Activated CD4-positive, alpha-beta T cell treated with anti-CD3 and anti-CD28 coated beads for 4 hours (primary cell): ENCODE data around the gene EML5.
"Not testable (repeated sequence)": the region's sequence is repeated elsewhere in the genome, so short reads cannot be mapped to it uniquely, and the experiment has no call there.

Experiments
- DNase-seq, 2 donors: peaks; one replicate each; pipeline ENCODE4 v3.0.0-alpha.2; 2020

EML5 gene

DNA sequence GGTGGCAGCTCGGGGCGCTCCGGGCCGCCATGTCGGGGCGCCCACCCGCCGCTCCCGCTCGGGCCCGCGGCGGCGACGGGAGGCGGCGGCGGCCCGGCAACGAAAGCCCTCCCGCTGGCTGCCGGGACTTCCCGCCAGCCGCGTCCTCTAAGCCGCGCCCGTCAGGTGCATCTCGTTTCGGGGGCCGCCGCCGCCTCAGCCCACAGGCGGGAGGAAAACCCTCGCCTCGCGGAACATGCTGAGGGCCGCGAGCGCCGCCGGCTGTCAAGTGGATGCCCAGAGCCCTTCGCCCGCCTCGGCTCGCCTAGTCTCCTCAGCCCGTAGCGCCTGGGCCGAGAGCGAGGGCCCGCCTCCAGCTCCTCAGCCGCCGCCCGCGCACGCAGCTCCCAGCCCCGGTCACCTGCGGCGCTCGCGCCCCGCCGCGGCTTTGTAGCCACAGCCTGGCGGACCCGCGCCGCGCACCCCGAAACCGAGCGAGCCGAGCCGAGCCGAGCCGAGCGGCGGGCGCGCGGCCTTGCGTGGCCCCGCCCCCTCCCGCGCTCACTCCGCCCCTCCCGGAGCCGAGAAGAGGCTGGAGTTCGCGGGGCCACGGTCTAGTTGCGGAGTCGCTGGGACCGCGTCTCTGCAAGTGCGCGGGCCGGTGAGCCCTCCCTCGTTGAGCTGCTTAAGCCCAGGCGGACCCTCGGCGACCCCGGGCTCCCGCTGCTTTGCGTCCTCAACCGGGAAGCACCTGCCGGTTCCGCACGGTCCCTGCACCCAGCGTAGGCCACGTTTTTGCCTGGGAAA is at the start of gene EML5:
TSS of gene EML5 (minus strand) at position 481 of the 786 bp plus-strand sequence. CDS start at position 31, 450 bp downstream.
- DNase-seq = peak; percentile 77 to 79

DNA sequence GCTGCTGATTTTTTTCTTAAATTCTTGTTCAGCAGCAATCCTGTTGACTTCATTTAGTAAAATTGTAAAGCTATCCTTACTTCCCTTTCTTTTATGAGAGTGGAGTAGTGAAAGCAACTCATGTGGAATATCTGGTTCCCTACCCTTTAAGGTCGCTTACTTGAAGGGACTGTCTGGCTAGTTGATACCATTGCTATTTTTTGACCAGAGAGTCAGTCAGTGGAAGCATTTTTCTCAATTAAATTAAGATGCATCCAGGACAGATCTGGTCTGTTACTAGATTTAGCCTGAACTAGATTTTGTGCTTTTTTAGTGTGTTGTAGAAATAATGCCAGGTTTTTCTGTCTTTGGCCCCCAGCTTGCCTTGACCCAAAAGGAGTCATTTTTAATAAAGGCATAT is 49.7 kb upstream of the EML5 start:
- no peak for DNase-seq

DNA sequence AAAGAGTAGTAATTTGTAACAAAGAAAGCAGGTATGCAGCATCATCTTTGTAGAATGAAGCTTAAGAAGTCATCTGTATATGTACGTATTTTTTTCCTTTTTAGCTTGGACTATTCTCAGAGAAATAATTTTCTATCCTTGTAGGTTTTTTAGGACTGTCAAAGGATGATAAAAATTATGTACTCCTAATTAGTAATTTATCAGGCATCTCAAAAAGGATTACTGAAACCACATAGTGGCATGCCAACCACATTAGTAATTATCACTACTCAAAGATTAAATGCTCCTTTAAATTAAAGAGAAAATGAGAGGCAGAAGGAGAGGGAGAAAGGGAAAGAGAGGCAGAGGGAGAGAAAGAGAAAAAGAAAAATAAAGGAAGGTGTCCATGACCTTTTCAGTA is 49.0 kb upstream of the EML5 start:
- no peak for DNase-seq

DNA sequence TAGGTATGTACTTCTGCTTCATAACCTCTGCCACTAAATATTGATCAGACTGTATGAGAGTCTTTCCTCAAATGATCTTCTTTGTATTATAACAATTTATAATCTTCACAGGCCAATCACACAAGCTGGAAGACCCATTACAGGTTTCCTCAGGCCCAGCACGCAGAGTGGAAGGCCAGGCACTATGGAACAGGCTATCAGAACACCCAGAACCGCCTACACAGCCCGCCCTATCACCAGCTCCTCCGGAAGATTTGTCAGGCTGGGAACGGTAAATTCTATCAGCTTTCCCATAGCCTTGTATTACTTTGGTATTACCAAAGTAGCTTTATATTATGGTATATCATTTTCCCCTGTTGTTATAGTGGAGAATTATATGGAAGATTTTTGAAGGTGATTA is 48.2 kb upstream of the EML5 start:
- no peak for DNase-seq

DNA sequence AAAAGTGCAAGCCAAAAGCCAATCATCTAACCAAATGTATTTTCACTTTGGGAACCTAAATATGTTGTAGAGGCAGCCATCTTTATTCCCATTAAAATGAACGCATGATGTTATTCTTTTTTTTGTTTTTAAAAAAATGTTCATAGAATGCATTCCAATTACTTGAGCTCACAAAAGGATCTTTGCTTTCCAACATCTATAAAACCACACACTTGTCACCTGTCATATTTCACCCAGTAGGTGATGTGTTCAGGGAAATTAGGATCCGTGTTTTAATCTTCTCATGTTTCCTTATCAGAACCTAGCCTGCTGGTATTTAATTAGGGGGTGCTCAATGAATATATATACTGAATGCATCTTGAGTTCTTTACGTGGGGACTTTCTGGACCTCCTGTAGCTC is 45.3 kb upstream of the EML5 start:
- DNase-seq = no peak

DNA sequence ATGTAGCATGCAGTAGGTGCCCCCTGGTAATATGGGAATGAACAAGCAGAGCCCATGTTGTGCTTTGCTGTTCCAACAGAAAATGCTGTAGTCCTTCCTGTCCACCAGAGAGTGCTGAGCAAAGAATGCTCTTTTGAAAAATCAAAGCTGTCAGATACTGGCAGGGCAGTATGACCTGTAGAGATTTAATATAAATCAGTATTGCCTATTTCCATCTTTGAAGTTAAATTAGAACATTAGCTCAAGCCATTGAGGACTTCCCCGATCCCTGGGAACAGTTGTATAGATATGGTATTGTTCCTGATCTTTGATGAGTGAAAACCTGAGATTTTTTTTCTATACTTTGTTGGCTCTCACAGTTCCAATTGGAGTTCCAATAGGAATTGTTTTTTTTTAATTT is 44.7 kb upstream of the EML5 start:
- no peak for DNase-seq

DNA sequence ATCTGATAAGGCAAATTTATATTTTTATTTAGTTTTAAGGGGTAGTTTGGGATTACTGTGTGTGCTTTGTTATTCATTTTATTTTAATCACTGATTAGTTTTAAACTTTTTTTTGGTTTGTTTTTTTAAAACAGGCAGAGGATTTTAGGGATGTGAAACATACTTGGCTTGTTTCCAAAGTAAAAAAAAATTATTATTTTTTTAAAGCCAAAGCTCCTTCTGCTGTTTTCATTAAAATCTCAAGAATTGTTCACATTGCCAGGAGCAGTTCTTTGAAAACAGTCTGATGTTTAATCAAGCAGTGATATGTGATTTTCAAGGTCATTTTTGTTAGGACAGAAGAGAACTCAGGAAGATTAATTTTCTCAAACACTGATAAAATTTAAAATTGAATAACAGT is 42.9 kb upstream of the EML5 start:
- DNase-seq = no peak

DNA sequence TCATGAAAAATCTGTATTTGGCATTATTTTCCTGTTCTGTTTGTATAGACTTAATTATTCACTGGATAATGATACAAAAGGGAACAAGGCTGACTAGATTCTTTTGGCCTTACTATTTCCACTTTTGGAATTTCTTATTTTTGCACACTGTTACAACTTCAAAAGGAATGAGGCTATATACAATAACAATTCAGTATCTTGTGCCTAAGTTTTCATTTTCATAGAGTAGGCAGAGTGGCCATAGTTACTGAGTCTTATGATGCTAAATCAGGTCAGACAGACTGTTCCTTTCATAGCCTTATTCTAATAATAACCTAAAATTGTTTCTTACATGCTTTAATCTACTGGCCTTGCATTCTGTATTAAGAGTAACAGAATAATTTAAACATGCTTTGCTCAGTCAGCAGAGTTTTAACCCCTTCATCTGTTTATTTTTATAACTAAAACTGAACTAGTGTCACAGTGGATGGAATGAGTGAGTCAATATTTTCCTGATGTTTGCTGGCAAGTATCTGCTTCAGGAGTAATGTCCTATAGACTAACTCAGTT is 42.2 kb upstream of the EML5 start:
- DNase-seq = no peak

DNA sequence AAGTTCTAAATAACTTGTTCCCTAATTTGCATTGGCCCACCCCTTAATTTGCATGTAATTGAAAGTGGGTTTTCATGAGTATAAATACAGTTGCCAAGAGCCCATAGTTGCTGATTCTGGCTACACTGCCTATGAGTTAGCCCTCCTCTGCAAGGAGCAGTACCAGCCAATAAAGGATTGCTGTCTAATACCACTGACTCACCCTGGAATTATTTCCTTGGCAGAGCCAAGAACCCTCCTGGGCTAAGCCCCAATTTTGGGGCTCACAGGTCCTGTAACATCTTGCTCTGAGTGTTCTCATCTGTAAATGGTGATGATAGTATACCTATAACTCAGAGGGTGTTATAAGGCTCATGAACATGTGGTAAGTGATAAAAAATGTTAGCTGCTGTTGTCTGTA is 38.5 kb upstream of the EML5 start:
- no peak for DNase-seq

DNA sequence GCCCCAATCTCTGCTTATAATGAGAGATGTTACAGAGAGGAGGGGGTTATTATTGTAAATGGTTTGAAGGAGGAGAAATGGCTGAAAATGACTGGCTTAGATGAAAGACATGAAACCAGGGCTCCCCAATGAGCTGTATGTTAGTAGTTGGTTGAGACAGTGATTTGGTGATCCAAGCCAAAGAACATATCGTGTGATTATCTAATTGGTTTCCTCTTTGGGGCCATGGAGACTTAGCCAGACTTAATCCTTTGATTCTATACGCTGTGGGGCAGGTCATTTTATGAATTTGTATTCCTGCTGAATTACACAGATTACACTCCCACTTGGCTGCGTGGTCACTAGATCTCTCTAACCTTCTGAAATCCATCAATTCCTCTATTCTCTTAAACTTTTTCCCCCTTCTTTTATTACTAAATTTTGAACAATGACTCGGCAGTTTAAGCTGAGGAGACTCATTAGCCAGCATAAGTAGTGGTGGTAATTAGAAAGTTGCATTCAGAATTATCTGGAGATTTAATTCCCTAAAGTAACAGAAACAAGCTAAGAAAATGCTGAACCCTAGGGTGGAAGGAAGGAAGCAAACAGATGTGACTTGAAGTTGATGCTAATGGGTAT is 37.0 kb upstream of the EML5 start:
- DNase-seq = no peak

DNA sequence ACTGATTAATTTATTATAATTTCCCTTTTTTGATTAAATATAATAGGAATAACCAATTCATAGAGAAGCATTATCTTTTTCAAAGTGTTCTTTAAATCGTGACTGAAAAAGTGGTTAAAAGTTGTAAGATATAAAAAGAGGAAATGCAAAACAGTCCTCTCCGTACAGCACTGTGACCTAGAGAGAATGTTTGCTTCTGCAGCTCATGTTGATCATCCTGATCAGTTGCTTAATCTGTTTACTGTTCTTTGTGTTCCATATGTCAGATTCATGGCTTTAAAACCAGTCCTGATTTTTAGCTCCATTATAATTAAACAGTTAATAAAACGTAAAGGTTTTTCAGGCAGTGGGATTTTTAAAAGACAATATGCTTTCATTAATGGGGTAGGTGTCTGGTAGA is 36.4 kb upstream of the EML5 start:
- no peak for DNase-seq

DNA sequence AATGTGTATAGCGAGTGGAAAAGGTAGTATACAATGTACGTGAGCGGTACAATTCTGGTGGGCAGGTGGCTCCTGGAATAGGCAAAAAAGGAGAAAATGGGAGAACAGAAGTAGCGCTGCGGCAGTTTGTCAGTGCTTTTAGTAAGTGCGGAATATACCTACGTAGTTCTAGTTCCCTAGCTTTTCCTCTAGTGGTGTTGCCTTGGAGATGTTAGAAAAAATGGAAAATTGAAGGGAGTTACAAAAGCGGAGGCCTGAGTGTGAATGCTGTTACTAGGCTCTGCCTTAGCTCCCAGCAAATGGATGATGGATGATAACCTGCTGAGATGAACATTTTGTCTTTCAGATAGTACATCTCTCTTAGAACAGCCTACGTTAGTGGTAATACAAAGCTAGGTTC is 32.8 kb upstream of the EML5 start:
- DNase-seq = no peak

DNA sequence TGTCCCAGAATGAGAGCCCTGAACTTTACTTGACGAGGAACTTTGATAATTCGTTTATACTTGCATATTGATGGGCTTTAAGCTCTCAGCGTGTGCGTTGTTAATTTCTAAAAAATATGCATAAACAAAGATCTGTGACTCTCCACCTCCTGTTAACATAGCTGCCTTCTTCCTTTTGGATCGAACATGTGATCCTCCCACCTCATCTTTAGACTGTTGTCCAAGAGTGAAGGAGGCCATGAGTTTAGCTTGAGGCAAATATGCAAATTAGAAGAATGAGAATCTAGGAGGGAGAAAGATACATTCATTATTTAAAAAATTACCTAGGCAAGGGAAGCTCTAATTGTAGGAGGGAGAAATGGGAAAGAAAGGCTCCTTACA is 32.3 kb upstream of the EML5 start:
- DNase-seq = no peak

DNA sequence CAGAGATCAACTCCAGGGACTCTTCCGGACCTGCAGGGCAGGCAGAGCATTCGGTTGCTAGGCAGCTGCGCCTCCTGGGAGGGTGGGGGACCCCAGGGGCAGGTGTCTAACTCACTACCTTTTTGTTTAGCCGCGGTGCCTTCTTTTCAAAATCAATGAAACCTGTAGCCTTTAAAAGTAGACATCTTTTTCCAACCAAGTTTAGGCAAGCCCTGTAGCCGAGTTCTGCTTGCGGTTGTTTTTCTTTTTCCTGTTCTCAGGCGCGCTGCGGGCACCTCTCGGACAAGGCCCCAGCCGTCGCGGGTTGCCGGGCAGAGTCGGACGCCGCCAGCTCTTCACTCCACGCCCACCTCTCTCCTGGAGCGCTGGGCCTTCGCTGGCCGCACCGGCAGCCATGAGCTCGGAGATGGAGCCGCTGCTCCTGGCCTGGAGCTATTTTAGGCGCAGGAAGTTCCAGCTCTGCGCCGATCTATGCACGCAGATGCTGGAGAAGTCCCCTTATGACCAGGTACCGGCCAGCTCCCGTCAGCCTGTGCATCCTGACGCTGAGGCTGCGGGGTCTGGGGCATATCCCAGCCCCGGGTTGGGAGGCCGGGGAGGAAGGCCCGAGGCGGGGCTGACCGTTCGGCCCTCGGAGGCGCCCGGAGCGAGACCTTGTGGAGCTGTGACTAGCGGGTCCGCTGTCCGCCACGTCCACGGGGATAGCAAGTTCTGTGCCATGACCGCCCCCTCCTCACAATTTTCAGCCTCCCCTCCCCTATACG is 31.7 kb upstream of the EML5 start, which contains the start of gene TTC8:
TSS of gene TTC8 (plus strand) at position 338 of the 764 bp plus-strand sequence. CDS start at position 395, 57 bp downstream.
- DNase-seq = peak; percentile 79 to 83

DNA sequence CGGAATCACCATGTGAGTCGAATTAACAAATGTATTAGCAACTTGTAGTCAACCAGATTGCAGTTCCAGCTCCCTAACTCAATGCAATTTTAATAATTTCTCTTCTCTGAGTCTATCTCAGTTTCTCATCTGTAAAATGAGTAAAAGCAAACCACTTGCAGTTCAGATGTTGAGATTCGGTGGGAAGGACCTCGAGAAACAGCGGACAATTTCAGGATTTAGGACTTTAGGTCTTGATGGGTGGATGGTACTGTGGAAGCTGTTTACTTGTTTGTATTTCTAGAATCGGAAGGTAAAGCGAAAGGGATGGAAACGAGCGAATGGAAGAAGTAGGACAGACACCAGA is 31.2 kb upstream of the EML5 start:
- DNase-seq = no peak

DNA sequence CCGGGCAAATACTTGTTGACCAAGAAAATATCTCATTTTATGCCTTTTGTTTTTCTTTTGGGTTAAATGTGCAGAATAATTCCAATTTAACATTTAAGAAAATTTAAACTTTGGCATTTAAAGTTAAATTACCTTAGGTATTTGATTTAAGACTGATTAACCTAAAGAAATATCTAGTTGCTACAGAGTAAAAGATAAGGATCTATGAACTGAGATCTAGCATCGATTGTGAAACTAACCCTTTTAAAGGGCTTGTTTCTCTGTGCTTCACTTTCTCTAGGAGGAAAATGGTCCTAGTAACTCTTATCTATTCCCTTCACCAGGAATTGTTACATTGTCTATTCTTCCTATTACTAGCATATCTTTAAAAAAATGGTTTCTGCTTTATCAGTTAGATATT is 29.1 kb upstream of the EML5 start:
- no peak for DNase-seq

DNA sequence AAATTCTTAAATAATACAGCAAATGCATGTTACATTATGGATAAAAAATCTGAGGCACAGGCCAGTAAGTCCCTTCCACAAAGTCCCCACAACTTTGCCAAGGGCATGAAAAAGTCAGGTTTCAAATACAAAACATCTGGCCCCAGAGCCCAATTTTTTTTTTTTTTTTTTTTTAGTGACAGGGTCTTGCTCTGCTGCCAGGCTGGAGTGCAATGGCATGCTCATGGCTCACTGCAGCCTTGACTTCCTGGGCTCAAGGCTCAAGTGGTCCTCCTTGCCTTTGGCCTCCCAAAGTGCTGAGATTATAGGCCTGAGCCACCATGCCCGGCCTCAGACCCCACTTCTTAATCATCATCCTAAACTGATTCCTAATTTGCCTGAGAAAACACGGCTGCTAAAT is 28.6 kb upstream of the EML5 start:
- no peak for DNase-seq

DNA sequence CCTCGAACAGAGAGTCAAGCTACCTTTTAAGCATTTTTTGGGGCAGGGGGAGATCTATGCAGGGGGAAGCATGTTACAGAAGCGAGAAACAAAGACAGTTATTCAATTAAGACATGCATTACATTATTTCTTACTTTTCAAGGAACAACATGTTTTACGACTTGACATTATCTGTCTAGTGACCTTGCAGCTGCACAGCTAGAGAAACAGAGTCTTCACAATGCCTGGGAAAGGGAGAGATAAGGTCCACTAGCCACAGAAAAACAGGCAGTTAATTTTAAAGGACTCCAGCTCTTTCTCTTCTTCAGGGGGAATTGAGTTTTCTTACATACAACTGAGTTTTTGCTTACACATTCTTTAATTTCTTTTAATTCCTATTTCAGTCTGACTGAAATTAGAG is 26.9 kb upstream of the EML5 start:
- DNase-seq = not testable (repeated sequence)

DNA sequence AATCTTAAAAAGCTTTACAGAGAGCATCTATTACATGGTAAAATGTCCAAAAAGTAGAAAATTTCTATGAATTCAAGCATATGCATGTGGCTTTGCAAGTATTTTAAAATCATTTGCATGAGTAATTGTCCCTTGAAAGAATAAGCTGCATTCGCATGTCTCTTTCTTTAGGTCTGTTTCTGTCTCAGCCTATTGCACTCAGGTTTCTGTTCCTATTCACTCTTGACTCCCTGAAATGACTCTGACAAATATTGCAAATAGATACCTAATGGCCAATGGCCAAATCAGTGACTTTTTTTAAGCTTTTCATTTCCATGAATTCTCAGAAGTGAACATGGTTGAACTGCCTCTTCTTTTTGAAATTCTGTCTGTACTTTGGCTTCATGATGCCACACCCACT is 25.3 kb upstream of the EML5 start:
- DNase-seq = no peak

DNA sequence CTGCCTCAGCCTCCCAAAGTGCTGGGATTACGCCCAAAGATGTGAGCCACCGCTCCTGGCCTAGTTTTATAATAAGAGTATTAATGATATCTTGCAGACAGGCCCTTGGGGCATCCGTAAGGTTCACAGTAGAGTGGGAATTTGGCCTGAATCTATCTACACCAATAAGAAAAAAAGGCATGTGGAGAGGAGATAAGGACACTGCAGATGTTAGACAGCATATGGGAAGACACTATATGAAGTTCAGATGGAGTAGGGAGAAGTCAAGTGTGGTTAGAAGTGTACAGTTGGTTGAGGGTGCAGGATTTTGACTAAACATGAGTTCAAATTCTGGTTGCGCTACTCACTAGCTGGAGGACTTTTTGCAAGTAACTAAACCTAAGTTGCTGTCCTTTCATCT is 23.2 kb upstream of the EML5 start:
- no peak for DNase-seq

DNA sequence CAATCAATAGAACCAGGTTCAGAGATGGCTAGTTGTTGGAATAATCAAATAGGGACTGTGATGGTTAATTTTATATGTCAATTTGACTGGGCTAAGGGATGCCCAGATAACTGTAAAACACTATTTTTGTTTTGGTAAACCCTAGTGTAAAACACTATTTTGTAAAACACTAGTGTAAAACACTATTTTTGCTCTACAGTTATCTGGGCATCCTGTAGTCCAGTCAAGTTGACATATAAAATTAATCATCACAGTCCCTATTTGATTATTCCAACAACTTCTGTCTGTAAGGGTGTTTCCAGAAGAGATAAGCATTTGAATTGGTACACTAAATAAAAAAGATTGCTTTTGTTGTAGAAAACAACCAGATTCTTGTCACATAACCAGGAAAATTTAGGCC is 15.6 kb upstream of the EML5 start:
- DNase-seq = no peak

DNA sequence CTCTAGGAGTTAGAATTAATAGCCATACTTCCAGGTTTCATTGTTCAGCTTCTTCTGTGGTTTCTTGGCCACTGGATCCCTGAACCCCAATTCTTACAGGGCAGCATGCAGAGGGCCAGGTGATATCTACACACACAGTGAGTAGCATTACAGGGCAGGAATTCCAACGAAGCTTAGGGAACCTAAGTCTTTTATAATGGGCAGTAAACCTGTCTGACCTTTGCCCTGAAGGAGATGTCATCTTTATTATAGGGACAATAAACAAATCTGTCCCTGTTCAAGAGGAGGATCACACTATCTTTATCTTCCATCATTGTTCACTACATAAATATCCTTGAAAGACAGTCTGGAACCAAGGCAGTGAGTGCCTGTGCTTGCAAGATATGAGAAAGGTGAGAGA is 11.7 kb upstream of the EML5 start:
- no peak for DNase-seq

DNA sequence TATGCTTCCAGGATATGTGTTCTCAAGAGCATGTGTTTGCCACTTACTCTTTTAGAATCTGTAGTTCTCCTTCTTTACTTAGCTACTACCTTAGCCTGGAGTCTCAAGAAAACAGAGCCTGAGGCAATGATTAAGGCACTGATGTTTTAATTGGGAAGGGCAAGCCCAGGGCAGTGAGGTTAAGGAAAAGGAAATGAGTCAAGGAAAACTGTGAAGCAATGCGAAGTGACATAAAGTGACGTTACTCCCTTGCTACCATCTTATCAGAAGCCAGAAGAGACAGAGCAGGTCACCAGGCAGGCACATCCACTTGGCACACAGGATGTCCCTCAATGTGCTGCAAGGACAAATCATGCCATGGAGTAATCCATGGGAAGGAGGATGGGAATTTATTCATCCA is 11.3 kb upstream of the EML5 start:
- no peak for DNase-seq

DNA sequence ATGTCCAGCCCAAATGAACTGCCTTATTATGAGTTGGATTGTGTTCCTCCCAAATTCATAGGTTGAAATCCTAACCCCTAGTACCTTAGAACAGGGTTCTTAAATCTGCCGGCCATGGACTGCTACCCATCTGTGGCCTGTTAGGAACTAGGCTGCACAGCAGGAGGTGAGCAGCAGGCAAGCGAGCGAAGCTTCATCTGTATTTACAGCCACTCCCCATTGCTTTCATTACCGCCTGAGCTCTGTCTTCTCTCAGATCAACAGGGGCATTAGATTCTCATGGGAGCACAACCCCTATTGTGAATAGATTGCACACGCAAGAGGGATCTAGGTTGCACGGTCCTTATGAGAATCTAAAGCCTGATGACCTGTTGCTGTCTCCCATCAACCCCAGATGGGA is 9.8 kb upstream of the EML5 start:
- DNase-seq = no peak
